ENCODE measurements around the gene SFPQ. TPM values are rescaled to one million over a fixed set of nuclear protein-coding genes. Genes with fewer than 3 reads are reported as not detected.

Gene SFPQ
- total RNA-seq, 1 experiment from 2014 or later = 285 TPM

GRCh38 chr1:35177237-35177786, 15.6 kb downstream of the SFPQ start:
- Mint-ChIP-seq H3K27me3 (ENCODE audit: insufficient read depth, unreplicated experiment) (no peaks in the 10 kb centered on the region), H3K9me3 (ENCODE audit: unreplicated experiment) (no peaks in the 10 kb centered on the region), H3K4me1 (ENCODE audit: low read depth, unreplicated experiment) (peaks cover 14% of the 10 kb centered on the region), H3K27ac (ENCODE audit: unreplicated experiment) (no peak overlapping the region), H3K4me3 (ENCODE audit: unreplicated experiment) (no peak overlapping the region), H3K36me3 (ENCODE audit: insufficient read depth, unreplicated experiment) (peaks cover 96% of the 10 kb centered on the region)
- no peak overlapping the region for H3K4me3 ChIP-seq (ENCODE audit: low read depth, low read length)
- no peaks in the 10 kb centered on the region for H3K9me3 ChIP-seq
- DNase-seq = no peak
- no TSS peak for BruUV-seq (replicated peaks)
- H3K27me3 ChIP-seq (replicated peaks; ENCODE audit: control insufficient read depth, insufficient read depth, low read length) = no peaks in the 10 kb centered on the region
- ChIA-PET POLR2A (no interaction called here), CTCF (no interaction called here)
- no peak for TF ChIP-seq CTCF (IDR thresholded peaks at IDR 0.05; ENCODE audit: insufficient read depth in 1 of 2, low read depth in 1 of 2, low read length in 1 of 2, severe bottlenecking in 1 of 2, unreplicated experiment in 1 of 2)
- H3K36me3 ChIP-seq (ENCODE audit: control insufficient read depth, insufficient read depth, low read length) = no peaks in the 10 kb centered on the region; the same call in 1 of the 2 replicates
- peaks cover 33% of the 10 kb centered on the region for H3K4me1 ChIP-seq
- intact Hi-C loops (cut with micrococcal nuclease; ENCODE audit: unreplicated experiment) = no loop called here

- Mint-ChIP-seq H3K27ac (ENCODE audit: unreplicated experiment) (no peak overlapping the region), H3K9me3 (ENCODE audit: unreplicated experiment) (no peaks in the 10 kb centered on the region), H3K4me3 (ENCODE audit: unreplicated experiment) (no peak overlapping the region), H3K36me3 (ENCODE audit: insufficient read depth, unreplicated experiment) (peaks cover 83% of the 10 kb centered on the region), H3K27me3 (ENCODE audit: insufficient read depth, unreplicated experiment) (no peaks in the 10 kb centered on the region), H3K4me1 (ENCODE audit: low read depth, unreplicated experiment) (peaks cover 10% of the 10 kb centered on the region)
- Histone ChIP-seq H3K27me3 (replicated peaks; ENCODE audit: control insufficient read depth, insufficient read depth, low read length) (no peaks in the 10 kb centered on the region), H3K4me3 (ENCODE audit: low read depth, low read length) (no peak overlapping the region), H3K4me1 (peaks cover 19% of the 10 kb centered on the region), H3K9me3 (no peaks in the 10 kb centered on the region), H3K36me3 (ENCODE audit: control insufficient read depth, insufficient read depth, low read length) (no peaks in the 10 kb centered on the region)
- BruUV-seq (replicated peaks) = no TSS peak
- ChIA-PET POLR2A (no interaction called here), CTCF (no interaction called here)
- no peak for DNase-seq
- no peak for TF ChIP-seq CTCF (IDR thresholded peaks at IDR 0.05; ENCODE audit: insufficient read depth in 1 of 2, low read depth in 1 of 2, low read length in 1 of 2, severe bottlenecking in 1 of 2, unreplicated experiment in 1 of 2)
- intact Hi-C loops (cut with micrococcal nuclease; ENCODE audit: unreplicated experiment) = no loop called here
These were observed 17.3 kb downstream of the SFPQ start for GRCh38 chr1:35175602-35176001.

GRCh38 chr1:35175098-35175576, 17.8 kb downstream of the SFPQ start:
- intact Hi-C loops (cut with micrococcal nuclease; ENCODE audit: unreplicated experiment) = no loop called here
- CTCF ChIA-PET = no interaction called here
- BruUV-seq (replicated peaks) = no TSS peak
- no peak for DNase-seq
- Histone ChIP-seq H3K4me1 (peaks cover 14% of the 10 kb centered on the region), H3K9me3 (no peaks in the 10 kb centered on the region), H3K36me3 (ENCODE audit: control insufficient read depth, insufficient read depth, low read length) (no peaks in the 10 kb centered on the region), H3K4me3 (ENCODE audit: low read depth, low read length) (no peak overlapping the region), H3K27me3 (replicated peaks; ENCODE audit: control insufficient read depth, insufficient read depth, low read length) (no peaks in the 10 kb centered on the region)
- peaks cover 79% of the 10 kb centered on the region for H3K36me3 Mint-ChIP-seq (ENCODE audit: insufficient read depth, unreplicated experiment)
- POLR2A ChIA-PET = no interaction called here
- no peak for TF ChIP-seq CTCF (IDR thresholded peaks at IDR 0.05; ENCODE audit: insufficient read depth in 1 of 2, low read depth in 1 of 2, low read length in 1 of 2, severe bottlenecking in 1 of 2, unreplicated experiment in 1 of 2)
- H3K4me1 Mint-ChIP-seq (ENCODE audit: low read depth, unreplicated experiment) = peaks cover 7% of the 10 kb centered on the region
- no peaks in the 10 kb centered on the region for H3K9me3 Mint-ChIP-seq (ENCODE audit: unreplicated experiment)
- no peak overlapping the region for H3K27ac Mint-ChIP-seq (ENCODE audit: unreplicated experiment)
- H3K4me3 Mint-ChIP-seq (ENCODE audit: unreplicated experiment) = no peak overlapping the region
- no peaks in the 10 kb centered on the region for H3K27me3 Mint-ChIP-seq (ENCODE audit: insufficient read depth, unreplicated experiment)
